A204.1 (cell line): ENCODE results near the gene IER2.
"Not testable (repeated sequence)": the region's sequence is repeated elsewhere in the genome, so short reads cannot be mapped to it uniquely, and the experiment has no call there.

ENCODE experiments used
- FAIRE-seq: peaks from 2 replicates; lab custom pipeline; 2012; peaks lifted over from hg19 to GRCh38; lab: Jason Lieb, UNC

IER2 gene

GRCh38 chr19:13138916-13139198, 11.4 kb upstream of the IER2 start:
- no peak for FAIRE-seq

- FAIRE-seq = no peak
Measured at GRCh38 chr19:13139633-13140311, 10.4 kb upstream of the IER2 start.

DNA sequence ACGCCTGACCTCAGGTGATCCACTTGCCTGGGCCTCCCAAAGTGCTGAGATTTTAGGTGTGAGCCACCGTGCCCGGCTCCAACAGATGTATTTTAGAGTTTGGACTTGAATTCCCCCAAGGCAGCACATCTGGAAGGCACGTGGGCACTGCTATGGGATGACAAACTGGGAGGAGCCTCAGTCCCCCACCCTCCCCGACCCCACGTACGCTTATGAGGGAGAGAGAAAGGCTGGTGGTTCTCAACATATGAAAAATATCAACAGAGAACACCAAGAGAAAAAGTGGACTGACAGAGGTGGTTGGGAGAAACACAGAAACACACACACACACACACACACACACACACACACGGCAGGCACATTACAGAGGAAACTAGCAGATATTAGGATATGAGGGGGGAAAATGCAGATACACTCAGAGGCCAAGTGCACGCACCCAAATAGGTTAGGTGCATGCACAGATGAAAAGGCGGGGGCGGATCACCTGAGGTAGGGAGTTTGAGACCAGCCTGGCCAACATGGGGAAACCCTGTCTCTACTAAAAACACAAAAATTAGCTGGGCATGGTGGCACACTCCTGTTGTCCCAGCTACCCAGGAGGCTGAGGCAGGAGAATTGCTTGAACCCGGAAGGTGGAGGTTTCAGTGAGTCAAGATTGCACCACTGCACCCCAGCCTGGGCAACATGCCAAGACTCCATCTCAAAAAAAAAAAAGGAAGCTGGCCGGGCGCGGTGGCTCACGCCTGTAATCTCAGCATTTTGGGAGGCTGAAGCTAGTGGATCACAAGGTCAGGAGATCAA, 3.2 kb upstream of the IER2 start:
- no peak for FAIRE-seq

DNA sequence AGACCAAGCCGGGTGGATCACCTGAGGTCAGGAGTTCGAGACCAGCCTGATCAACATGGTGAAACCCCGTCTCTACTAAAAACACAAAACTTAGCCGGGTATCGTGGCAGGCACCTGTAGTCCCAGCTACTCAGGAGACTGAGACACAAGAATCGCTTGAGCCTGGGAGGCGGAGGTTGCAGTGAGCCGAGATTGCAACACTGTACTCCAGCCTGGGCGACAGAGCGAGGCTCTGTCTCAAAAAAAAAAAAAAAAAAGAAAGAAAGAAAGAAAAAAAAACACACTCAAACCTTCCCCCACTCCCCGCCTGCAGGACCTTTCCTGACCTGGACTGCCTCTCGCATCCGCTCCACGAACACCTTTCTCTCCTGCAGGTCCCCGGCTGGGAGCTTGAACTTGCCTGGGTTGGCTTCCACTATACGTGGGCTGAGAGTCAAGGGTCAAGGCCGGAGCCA, 1.0 kb upstream of the IER2 start:
- not testable (repeated sequence) for FAIRE-seq

DNA sequence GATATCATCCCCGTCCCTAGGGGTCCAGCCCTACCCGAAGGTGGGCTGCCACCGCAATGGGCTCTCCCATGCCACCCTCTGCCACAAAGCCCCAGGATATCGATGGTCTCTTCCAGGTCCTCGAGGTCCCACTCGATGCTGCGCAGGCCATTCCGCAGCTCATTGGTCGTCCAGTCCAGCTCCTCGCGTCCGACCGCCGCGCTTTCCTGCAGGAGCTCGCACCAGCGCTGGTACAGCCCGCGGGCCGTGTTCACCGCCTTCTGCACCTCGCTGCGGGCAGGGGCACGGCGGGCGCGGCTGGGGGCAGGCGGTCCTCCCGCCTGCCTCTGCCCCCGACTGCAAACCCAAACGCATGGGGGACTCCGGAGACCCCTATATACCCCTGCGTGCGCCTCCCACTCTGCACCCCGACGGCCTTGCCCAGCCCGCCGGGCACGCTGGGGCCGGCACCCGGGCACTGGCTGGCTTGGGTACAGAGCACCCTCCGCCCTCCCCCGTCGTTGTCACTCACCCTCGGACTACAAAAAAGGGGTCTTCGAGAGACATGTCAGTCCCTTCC, 504 bp upstream of the IER2 start:
- FAIRE-seq = no peak

DNA sequence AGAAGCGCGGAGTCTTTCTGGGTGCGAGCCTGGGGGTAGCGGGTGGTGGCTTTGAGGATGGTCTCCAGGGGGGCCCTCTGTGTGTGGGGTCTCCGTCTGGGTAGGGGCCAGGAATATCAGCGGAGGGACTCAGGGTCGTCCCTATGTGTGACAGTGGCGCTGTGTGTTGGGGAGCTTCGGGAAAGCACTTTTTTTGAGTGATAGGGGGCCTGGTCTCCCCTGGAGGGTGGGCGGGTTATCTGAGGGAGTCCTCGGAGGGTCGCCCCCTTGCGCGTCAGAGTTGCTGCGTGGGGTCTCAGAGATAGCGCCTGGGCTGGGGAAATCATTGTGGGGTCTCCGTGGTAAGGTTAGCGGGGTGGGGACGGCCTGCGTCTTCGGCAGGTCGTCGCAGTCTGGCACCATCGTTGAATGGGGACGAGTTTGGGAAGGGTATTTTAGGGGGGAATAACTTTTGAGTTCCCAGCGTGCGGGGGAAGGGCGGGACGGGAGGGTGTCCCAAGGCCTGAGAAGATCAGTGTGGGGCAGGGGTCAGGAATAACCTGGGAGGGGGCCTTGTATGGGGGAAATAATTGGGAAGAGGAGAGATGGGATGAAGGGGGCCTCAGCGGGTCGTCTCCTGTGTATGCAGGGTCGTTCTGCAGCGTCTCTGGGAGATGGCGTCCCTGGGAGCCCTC, 857 bp downstream of the IER2 start:
- FAIRE-seq = no peak

- FAIRE-seq = no peak
Measured at GRCh38 chr19:13151605-13152355, 1.6 kb downstream of the IER2 start.

DNA sequence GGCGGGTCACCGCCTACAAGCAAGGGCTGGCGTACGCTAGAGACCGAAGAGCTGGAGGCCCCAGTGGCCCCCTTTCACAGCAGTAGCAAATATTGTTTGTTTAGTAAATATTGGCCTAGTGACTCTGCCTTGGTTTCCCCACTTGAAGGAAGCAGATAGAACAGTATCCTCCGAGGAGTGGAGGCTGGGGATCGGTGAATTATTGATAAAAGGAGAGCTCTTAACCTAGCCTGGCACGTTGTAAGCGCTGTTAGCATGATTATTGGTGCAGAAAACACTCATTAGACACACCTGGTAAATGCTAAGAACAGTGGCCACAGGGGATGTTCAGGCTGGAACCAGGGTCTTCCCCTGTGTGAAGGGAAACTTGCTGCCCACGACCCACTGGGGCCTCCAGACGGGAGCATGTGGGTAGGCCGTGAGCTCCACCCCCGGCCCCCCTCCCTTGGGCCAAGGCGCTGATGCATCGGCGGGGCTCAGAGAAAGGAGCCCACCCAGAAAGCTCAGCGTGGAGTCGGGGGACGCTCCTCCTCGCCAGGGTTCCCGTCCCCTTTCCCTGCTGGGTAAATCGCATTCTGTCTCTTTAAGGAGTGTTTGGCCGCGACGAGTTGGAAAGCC, 2.3 kb downstream of the IER2 start:
- FAIRE-seq = no peak

GRCh38 chr19:13152974-13153568, 2.9 kb downstream of the IER2 start:
- peak; percentile 82 for FAIRE-seq

DNA sequence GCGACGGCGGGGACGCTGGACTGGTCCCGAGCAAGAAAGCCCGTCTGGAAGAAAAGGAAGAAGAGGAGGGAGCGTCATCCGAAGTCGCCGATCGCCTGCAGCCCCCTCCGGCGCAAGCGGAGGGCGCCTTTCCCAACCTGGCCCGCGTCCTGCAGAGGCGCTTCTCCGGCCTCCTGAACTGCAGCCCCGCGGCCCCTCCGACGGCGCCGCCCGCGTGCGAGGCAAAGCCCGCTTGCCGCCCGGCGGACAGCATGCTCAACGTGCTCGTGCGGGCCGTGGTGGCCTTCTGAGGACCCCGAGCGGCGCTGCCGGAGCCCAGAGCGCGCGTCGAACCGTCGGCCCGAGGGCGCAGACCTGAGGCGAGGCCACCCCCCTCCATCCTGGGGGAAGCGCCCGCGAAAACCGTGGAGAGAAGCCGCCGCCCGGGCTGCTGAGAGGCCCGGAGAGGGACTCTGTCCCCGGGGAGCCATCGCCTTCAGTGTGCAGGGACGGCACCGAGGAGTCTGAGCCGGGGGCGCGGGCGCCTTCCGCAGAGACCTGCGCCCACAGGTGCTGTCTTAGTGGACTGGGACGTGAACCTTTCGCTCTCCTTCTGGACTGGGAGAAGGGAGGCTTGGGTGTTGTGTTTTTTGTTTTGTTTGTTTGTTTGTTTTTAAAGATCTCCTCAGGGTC, 3.5 kb downstream of the IER2 start:
- no peak for FAIRE-seq

DNA sequence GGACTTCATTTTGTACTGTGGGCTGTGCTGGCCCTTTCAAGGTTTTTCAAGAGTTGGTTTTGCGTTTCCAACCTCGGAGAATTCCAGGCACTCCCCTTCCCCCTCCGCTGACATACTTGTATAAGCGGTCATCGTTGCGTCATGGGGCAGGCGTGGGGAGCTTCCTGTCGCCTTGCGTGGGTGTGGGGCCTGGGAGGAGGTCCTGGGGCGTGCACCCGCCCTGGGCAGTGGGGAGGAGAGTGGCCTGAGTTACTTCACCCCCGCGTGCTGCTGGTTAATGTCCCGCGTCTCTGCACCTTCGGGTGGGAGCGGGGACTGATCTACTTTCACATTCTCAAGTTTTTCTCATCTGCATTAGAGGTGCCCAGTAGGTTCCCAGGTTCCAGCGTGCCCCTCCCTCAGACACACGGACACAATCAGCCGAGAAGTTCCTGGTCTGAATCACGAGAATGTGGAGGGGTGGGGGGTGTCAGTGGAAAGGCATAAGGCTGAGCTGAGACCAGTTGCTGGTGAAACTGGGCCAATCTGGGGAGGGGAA, 4.1 kb downstream of the IER2 start:
- no peak for FAIRE-seq

DNA sequence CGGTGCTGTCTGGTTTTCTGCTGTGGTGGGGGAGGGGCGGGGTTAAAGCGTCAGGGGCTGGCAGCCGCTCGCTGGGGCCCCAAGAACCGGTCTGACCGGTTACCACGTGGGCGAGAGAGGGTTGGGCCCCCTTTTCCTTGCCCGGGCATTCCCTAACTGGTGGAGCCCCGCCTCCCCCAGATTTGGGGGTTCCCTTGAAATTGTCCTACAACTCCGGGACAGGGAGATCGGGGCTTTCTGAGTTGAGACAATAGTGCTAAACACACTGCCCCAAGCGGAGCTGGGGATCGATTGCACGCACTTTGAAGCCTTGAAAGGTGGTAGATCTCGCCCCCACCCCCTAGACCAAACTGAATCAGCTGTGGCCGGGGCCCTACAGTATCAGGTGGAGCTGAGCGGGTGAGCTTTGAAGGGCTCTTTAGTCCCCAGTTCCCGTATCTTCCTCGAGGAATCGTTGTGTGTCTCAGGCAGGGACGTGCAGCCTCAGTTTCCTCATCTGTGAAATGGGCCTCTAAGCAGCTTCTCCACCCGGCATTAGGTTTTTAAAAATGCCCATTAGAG, 4.8 kb downstream of the IER2 start:
- no peak for FAIRE-seq

DNA sequence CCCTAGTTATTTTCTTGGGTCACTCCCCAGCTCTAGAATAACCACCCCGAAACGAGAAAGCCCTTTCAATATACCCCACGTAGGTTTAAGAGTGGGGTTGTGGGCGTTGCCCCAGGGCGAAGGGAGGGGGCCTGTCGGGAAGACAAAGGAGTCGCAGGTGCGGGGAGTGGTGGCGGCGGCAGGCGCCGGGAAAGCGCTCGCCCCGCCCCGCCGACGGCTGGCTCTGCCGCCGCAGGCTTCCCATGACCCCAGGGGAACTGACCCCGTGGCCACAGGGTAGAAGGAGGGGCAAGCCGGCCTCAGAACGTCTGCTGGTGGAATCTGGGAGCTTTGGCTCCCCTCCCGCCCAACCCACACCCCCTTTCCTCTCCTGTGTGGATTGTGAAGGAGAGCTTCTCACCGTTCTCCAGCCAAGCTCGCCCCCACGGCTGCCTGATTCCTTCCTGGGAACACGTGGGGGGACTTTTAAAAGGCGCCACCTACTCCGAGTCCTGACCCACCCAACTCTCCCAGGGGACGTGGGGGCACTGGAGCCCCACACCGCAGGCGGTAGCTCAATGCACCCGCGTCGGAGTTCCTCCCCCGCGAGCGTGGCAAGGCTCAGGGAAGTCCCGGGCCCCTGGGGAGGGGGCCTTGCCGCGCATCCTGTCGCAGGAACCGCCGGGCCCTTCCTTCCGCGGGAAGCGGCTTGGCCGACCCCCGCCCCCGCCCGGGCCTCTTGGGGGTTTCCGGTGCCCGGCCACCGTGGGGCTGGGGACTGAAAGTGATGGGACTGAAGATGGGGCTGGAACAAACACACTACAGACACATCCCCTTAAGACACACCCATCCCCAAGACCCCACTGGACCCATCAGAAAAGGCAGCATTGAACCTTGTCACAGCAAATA, 5.5 kb downstream of the IER2 start:
- FAIRE-seq = no peak

DNA sequence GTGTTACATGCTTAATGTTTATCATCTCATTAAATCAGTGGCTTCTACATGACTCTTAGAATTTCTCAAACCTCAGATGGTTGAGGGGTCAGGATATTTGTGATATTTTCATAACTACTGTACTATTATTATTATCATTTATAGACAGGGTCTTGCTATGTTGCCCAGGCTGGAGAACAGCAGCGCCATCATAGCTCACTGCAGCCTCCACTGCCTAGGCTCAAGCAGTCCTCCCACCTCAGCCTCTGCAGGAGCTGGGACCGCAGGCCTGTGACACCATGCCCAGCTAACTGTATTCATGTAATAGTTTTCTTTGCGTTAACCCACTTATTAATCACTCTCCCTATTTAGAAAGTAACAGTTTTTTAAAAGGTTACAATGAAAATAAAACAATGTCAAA, 9.5 kb downstream of the IER2 start:
- no peak for FAIRE-seq

DNA sequence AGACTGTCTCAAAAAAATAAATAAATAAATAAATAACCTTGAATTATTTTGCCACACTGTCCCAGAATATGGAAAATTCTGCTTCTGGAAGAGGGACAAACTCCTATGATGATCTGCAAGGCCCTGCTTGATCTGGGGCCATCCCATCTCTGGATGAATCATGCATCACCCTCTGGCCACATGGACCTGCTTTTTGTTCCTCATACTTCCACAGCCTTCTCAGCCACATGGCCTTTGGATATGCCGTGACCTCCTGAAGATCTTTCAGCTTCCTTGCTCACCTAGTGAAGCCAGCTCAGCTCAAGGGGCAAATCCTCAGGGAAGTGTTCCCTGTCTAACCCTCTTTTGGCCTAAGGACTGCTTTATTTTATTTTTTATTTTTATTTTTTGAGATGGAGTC, 10.3 kb downstream of the IER2 start:
- FAIRE-seq = no peak

DNA sequence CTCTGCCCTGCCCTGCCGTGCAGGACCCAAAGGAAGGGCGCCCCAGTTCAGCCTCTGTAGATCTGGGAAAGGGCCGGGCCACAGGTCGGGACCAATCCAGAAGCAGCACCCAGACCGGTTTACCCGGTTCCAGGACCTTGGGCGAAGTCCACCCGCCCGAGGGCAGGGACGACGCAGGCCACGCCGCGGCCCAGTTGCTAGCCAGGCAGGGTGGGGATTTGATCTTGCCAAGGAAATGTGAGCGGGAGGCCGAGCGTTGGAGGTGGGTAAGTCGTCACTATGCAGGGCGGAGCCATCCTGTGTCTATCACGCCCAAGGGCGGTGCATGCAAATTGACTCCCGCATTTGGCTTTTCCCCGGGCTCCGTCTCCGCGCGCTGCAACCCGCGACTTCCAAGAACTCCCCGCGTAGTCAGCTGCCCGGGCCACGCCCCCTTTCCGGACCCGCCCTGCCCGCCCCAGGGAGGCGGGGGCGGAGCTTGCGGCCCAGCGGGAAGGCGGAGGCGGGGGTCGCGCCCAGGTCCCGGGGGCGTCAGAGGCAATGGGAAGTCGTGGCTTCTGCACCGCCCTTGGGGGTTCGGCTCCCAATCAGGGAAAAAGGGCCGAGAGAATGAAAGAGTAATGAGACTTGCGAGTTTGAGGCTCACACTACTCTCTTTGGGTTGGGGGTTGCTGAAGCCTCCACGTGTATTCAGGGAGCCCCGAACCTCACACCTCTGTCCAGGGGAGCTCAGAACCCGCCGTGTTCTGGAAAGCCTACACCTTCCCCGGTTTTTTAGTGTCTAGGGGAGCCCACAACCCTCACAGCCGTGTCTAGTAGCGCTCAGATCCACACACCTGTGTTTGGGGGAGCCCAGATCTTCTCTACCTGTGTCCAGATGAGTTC, 12.8 kb downstream of the IER2 start:
- FAIRE-seq = peak; percentile 63

DNA sequence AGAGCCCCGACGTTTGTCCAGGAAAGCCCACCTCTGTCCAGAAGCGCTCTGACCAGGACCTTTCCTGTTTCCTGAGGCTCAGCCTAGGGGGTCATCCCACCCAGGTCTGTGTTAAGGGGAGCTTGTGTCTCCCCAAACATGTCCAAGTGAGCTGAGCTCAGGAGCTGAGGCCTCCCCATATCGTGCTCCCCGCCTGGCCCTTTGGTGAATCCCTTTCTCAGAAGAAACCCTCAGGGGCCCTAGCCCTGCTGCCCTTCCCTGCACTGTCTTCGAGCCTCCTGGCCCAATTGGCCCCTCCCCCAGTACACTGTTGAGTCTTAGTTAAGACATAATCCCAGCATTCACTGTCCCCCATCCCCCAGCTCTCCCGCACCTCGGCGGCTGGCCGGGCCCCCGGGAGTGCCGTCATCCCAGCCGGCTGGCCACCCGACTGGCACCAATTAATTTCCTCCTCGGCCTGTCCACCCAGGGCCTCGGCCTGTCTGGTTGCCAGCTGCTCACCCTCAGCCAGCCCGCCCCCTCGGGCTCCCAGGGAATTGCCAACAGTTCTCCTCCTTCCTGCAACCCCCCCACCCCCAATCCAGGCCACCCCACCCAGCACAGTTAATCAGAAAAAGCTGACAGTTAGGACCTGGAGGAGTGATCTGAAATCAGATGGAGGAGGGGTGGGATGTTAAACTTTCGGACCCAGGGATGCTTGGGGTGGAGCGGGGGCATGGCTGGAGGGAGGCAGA, 13.6 kb downstream of the IER2 start:
- FAIRE-seq = no peak
